Measurements from ENCODE around the gene HABP2. TPM values are rescaled to one million over a fixed set of nuclear protein-coding genes. Genes with fewer than 3 reads are reported as not detected.

The HABP2 gene
- total RNA-seq, 4 donors from 2014 or later: under 0.01 to 0.09 TPM; not detected in 2

- intact Hi-C loops (cut with DNase I): no loop called here
- no peaks in the 10 kb centered on the region for H3K9me3 ChIP-seq
- no peak for TF ChIP-seq POLR2A (IDR thresholded peaks at IDR 0.05)
- no peak for TF ChIP-seq CTCF (IDR thresholded peaks at IDR 0.05)
- 74 to 90% methylated on average over 11 to 13 of the region's 13 CpGs for WGBS, 2 donors
- H3K27ac ChIP-seq: no peak overlapping the region
- no peak for DNase-seq
- H3K4me1 ChIP-seq: no peaks in the 10 kb centered on the region
- no peaks in the 10 kb centered on the region for H3K36me3 ChIP-seq
- H3K27me3 ChIP-seq: peaks cover 0 to 5% (median 0%) of the 10 kb centered on the region in 4 donors
- no peak overlapping the region for H3K4me3 ChIP-seq
Measured at GRCh38 chr10:113530476-113530875, 22.4 kb upstream of the HABP2 start.

DNA sequence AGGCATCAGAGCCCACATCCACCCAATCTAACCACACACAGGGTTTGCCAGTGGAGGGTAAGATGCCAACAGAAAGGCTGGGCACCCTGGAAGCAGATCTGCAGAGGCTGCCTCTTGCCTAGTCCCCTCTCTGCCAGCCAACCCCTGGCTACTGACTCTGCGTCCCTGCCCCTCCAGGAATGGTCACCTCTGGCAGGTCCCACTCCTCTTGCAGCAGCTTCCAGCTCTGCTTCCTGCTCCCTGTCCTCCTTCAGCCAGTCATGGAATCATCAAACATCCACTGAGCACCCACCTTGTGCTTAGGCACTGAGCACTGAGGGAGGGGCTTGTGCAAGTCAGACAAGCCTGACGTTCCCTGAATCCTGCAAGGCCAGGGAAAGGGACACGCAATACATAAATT lies 20.1 kb upstream of the HABP2 start:
- peaks cover 0 to 5% (median 0%) of the 10 kb centered on the region in 4 donors for H3K27me3 ChIP-seq
- no peaks in the 10 kb centered on the region for H3K36me3 ChIP-seq
- no peak overlapping the region for H3K4me3 ChIP-seq
- no peak overlapping the region for H3K27ac ChIP-seq
- no peak for DNase-seq
- H3K4me1 ChIP-seq: no peaks in the 10 kb centered on the region
- no peaks in the 10 kb centered on the region for H3K9me3 ChIP-seq
- no peak for TF ChIP-seq POLR2A (IDR thresholded peaks at IDR 0.05)
- no peak for TF ChIP-seq CTCF (IDR thresholded peaks at IDR 0.05)
- intact Hi-C loops (cut with DNase I): no loop called here
- 83 to 89% methylated on average over 1 to 3 of the region's 3 CpGs for WGBS, 2 donors

DNA sequence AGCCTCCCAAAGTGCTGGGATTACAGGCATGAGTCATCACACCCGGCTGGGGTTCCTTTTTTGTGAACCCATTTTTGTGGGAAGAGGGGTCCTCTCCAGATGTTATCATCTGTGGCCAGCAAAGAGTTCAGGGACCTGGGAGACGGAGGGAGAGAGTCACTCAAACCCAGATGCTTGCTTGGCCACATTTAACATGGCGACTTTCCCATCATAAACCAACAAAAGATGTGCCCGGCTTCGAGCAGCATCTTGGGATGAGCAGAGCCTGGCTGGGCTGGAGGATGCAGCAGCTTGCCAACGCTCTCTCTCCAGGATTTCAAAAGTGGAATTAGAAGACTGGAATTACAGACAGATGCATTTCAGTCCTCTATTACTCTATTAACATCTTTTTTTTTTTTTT lies 19.1 kb upstream of the HABP2 start:
- no peak for DNase-seq
- WGBS, 2 donors: 72 to 81% methylated on average over 5 to 6 of the region's 6 CpGs
- no peaks in the 10 kb centered on the region for H3K27me3 ChIP-seq
- H3K4me3 ChIP-seq: no peak overlapping the region
- intact Hi-C loops (cut with DNase I): no loop called here
- no peaks in the 10 kb centered on the region for H3K4me1 ChIP-seq
- TF ChIP-seq CTCF (IDR thresholded peaks at IDR 0.05): no peak
- no peak for TF ChIP-seq POLR2A (IDR thresholded peaks at IDR 0.05)
- H3K27ac ChIP-seq: no peak overlapping the region
- H3K36me3 ChIP-seq: no peaks in the 10 kb centered on the region
- no peaks in the 10 kb centered on the region for H3K9me3 ChIP-seq

- peaks cover 0 to 1% (median 0%) of the 10 kb centered on the region in 3 donors for H3K4me1 ChIP-seq
- WGBS, 2 donors: 79 to 83% methylated on average over 3 to 4 of the region's 4 CpGs
- TF ChIP-seq CTCF (IDR thresholded peaks at IDR 0.05): no peak
- TF ChIP-seq POLR2A (IDR thresholded peaks at IDR 0.05): no peak
- H3K36me3 ChIP-seq: no peaks in the 10 kb centered on the region
- intact Hi-C loops (cut with DNase I): no loop called here
- DNase-seq: no peak
- no peaks in the 10 kb centered on the region for H3K27me3 ChIP-seq
- H3K4me3 ChIP-seq: no peak overlapping the region
- no peak overlapping the region for H3K27ac ChIP-seq
- H3K9me3 ChIP-seq: no peaks in the 10 kb centered on the region
Measured at GRCh38 chr10:113534423-113534822, 18.4 kb upstream of the HABP2 start.

GRCh38 chr10:113537672-113538071 lies 15.2 kb upstream of the HABP2 start:
- no peaks in the 10 kb centered on the region for H3K9me3 ChIP-seq
- peaks cover 4 to 9% (median 7%) of the 10 kb centered on the region in 3 donors for H3K4me1 ChIP-seq
- intact Hi-C loops (cut with DNase I): no loop called here
- no peak overlapping the region for H3K27ac ChIP-seq
- 92 to 93% methylated on average over 2 to 3 of the region's 3 CpGs for WGBS, 2 donors
- H3K4me3 ChIP-seq: no peak overlapping the region
- H3K36me3 ChIP-seq: no peaks in the 10 kb centered on the region
- H3K27me3 ChIP-seq: no peaks in the 10 kb centered on the region
- TF ChIP-seq POLR2A (IDR thresholded peaks at IDR 0.05): no peak
- no peak for TF ChIP-seq CTCF (IDR thresholded peaks at IDR 0.05)
- DNase-seq: no peak
